Common myeloid progenitor, CD34-positive (primary cell): Measurements from ENCODE around the gene HTR1D.

Experiments used
- CTCF ChIA-PET: fragments of 350-600 bp; sonication (Branson Sonifier 250); formaldehyde crosslinking; loops from one replicate; lab custom pipeline; 2021; ENCODE audit warnings: antibody characterized with exemption; lab: Charles Lee
- POLR2A ChIA-PET: fragments of 350-600 bp; sonication (Branson Sonifier 250); formaldehyde crosslinking; loops from one replicate; lab custom pipeline; 2021; ENCODE audit warnings: antibody characterized with exemption; lab: Charles Lee
- DNase-seq, 3 donors: peaks; one replicate each; pipeline versions ENCODE4 v3.0.0 to v3.0.0-alpha.2; 2013
- H3K27ac ChIP-seq, 2 experiments: 1 replicate in 1 of 2; 2 replicates in 1 of 2; pipeline ENCODE4 v1.7.0; 2013; ENCODE audit warnings: inconsistent platforms in 2 of 2, low read length in 2 of 2, mild to moderate bottlenecking in 2 of 2, low read depth in 1 of 2, moderate library complexity in 1 of 2; ENCODE audit not compliant: severe bottlenecking in 2 of 2, insufficient read depth in 1 of 2, poor library complexity in 1 of 2
- H3K27me3 ChIP-seq, 5 experiments: replicated peaks in 2 of 5; 1 replicate in 3 of 5; 2 replicates in 2 of 5; pipeline versions ENCODE4 v1.6.1 to v1.7.0; 2013; ENCODE audit warnings: low read length in 4 of 5, mild to moderate bottlenecking in 2 of 5, moderate library complexity in 2 of 5, inconsistent platforms in 1 of 5; ENCODE audit not compliant: insufficient read depth in 5 of 5, control insufficient read depth in 4 of 5
- H3K36me3 ChIP-seq, 4 experiments: 1 replicate in 2 of 4; 2 replicates in 2 of 4; pipeline versions ENCODE4 v1.6.1 to v1.7.0; 2013; ENCODE audit warnings: low read length in 3 of 4, control low read depth in 1 of 4, mild to moderate bottlenecking in 1 of 4; ENCODE audit not compliant: control insufficient read depth in 4 of 4, insufficient read depth in 4 of 4
- H3K4me1 ChIP-seq, 4 experiments: 1 replicate in 3 of 4; 2 replicates in 1 of 4; pipeline versions ENCODE4 v1.6.1 to v1.7.1; 2013; ENCODE audit warnings: low read length in 3 of 4, mild to moderate bottlenecking in 3 of 4, control low read depth in 1 of 4, inconsistent platforms in 1 of 4, moderate library complexity in 1 of 4; ENCODE audit not compliant: control insufficient read depth in 4 of 4, insufficient read depth in 4 of 4; ENCODE audit errors: control extremely low read depth in 1 of 4
- H3K4me3 ChIP-seq, 7 experiments: 1 replicate in 4 of 7; 2 replicates in 3 of 7; pipeline versions ENCODE4 v1.5.1 to v1.7.0; 2013; ENCODE audit warnings: mild to moderate bottlenecking in 7 of 7, low read length in 6 of 7, moderate library complexity in 6 of 7, inconsistent platforms in 2 of 7, low read depth in 2 of 7, control low read depth in 1 of 7; ENCODE audit not compliant: insufficient read depth in 4 of 7, control insufficient read depth in 1 of 7; ENCODE audit errors: extremely low read depth in 1 of 7
- H3K9me3 ChIP-seq, 5 experiments: 1 replicate in 4 of 5; 2 replicates in 1 of 5; pipeline versions ENCODE4 v1.6.1 to v1.7.1; 2013; ENCODE audit warnings: low read length in 4 of 5, mild to moderate bottlenecking in 2 of 5, inconsistent platforms in 1 of 5, low read depth in 1 of 5, moderate library complexity in 1 of 5; ENCODE audit not compliant: control insufficient read depth in 4 of 5, insufficient read depth in 2 of 5; ENCODE audit errors: control extremely low read depth in 1 of 5
- WGBS: methylation state at CpG from one replicate; pipeline ENCODE4 v1.1.5; 2013; ENCODE audit not compliant: insufficient coverage; 5-methylcytosine and 5-hydroxymethylcytosine counted together

HTR1D gene

GRCh38 chr1:23178414-23178813 lies 38.9 kb downstream of the HTR1D start:
- H3K27ac ChIP-seq, result no peak overlapping the region
- H3K27me3 ChIP-seq, result no peaks in the 10 kb centered on the region
- DNase-seq, result peak in 1 of 3 donors; percentile 24
- H3K4me1 ChIP-seq, result peaks cover 0 to 26% (median 18%) of the 10 kb centered on the region in 4 experiments
- ChIA-PET CTCF (interaction anchor here (0.6 to 13.3 kb wide), 12 partner anchors 8 to 85 kb away, joined by 3 to 478 read pairs (median 4); no protein-coding TSS in a partner anchor), POLR2A (interaction anchor here (0.7 kb wide), 1 partner anchor 451 kb away, joined by 3 read pairs; no protein-coding TSS in a partner anchor)
- no peaks in the 10 kb centered on the region for H3K36me3 ChIP-seq
- no peaks in the 10 kb centered on the region for H3K9me3 ChIP-seq
- no peak overlapping the region for H3K4me3 ChIP-seq
- WGBS, result 94% methylated on average over 2 of the region's 6 CpGs

GRCh38 chr1:23177438-23178380 lies 39.6 kb downstream of the HTR1D start:
- H3K36me3 ChIP-seq, result no peaks in the 10 kb centered on the region
- ChIA-PET CTCF (interaction anchor here (0.6 to 13.3 kb wide), 14 partner anchors 8 to 84 kb away, joined by 3 to 478 read pairs (median 4); no protein-coding TSS in a partner anchor), POLR2A (interaction anchor here (0.7 kb wide), 2 partner anchors 79 to 1584 kb away, joined by 3 to 4 read pairs; no protein-coding TSS in a partner anchor)
- peak overlapping the region; percentile 50 to 85 (median 63) for H3K4me3 ChIP-seq
- WGBS, result under 1% methylated on average over 45 of the region's 62 CpGs
- no peaks in the 10 kb centered on the region for H3K9me3 ChIP-seq
- H3K27me3 ChIP-seq, result no peaks in the 10 kb centered on the region
- DNase-seq, result peak; percentile 71 to 89 (median 83)
- peak overlapping the region in 1 of 2 experiments; percentile 58 for H3K27ac ChIP-seq
- peaks cover 0 to 26% (median 18%) of the 10 kb centered on the region in 4 experiments for H3K4me1 ChIP-seq

- Histone ChIP-seq H3K4me3 (peak overlapping the region; percentile 50 to 85 (median 63)), H3K36me3 (no peaks in the 10 kb centered on the region), H3K27ac (no peak overlapping the region), H3K9me3 (no peaks in the 10 kb centered on the region), H3K4me1 (peaks cover 0 to 26% (median 18%) of the 10 kb centered on the region in 4 experiments), H3K27me3 (no peaks in the 10 kb centered on the region)
- no peak for DNase-seq
- 26% methylated on average over 7 of the region's 10 CpGs for WGBS
- ChIA-PET POLR2A (interaction anchor here (0.7 kb wide), 1 partner anchor 1583 kb away, joined by 3 read pairs; no protein-coding TSS in a partner anchor), CTCF (interaction anchor here (1.0 to 13.3 kb wide), 6 partner anchors 12 to 83 kb away, joined by 3 to 478 read pairs (median 4); no protein-coding TSS in a partner anchor)
Observed at GRCh38 chr1:23177031-23177430, 40.3 kb downstream of the HTR1D start.

- WGBS, result no CpG with 5 or more reads among the region's 1 CpG
Observed at GRCh38 chr1:23174426-23175110, 42.7 kb downstream of the HTR1D start.

GRCh38 chr1:23171181-23171755 lies 46.0 kb downstream of the HTR1D start:
- 80% methylated on average over 1 of the region's 4 CpGs for WGBS
- Histone ChIP-seq H3K27me3 (no peaks in the 10 kb centered on the region), H3K9me3 (no peaks in the 10 kb centered on the region), H3K4me3 (no peak overlapping the region), H3K36me3 (no peaks in the 10 kb centered on the region), H3K4me1 (peaks cover 6 to 37% (median 30%) of the 10 kb centered on the region in 4 experiments), H3K27ac (no peak overlapping the region)
- no peak for DNase-seq
- POLR2A ChIA-PET, result interaction anchor here (0.6 kb wide), 1 partner anchor 78 kb away, joined by 3 read pairs; no protein-coding TSS in a partner anchor
- CTCF ChIA-PET, result interaction anchor here (0.6 to 8.9 kb wide), 3 partner anchors 13 to 35 kb away, joined by 3 to 60 read pairs (median 3); no protein-coding TSS in a partner anchor

More at GRCh38 chr1:23174426-23175110, 42.7 kb downstream of the HTR1D start:
- Histone ChIP-seq H3K4me1 (peaks cover 0 to 45% (median 29%) of the 10 kb centered on the region in 4 experiments), H3K27me3 (no peaks in the 10 kb centered on the region), H3K4me3 (no peak overlapping the region), H3K27ac (no peak overlapping the region), H3K9me3 (no peaks in the 10 kb centered on the region), H3K36me3 (no peaks in the 10 kb centered on the region)
- POLR2A ChIA-PET, result no interaction called here
- peak in 2 of 3 donors; percentile 33 to 37 for DNase-seq
- CTCF ChIA-PET, result interaction anchor here (1.0 to 8.9 kb wide), 4 partner anchors 9 to 75 kb away, joined by 3 to 60 read pairs (median 6); no protein-coding TSS in a partner anchor

- WGBS, result 0% methylated on average over 4 of the region's 5 CpGs
- ChIA-PET POLR2A (interaction anchor here (0.6 to 1.9 kb wide), 2 partner anchors 55 to 70 kb away, joined by 3 to 7 read pairs; no protein-coding TSS in a partner anchor), CTCF (interaction anchor here (0.6 to 8.9 kb wide), 7 partner anchors 9 to 114 kb away, joined by 3 to 60 read pairs (median 6); no protein-coding TSS in a partner anchor)
- peak overlapping the region; percentile 34 to 83 for H3K27ac ChIP-seq
- H3K4me3 ChIP-seq, result peak overlapping the region in 6 of 7 experiments; percentile 20 to 93 (median 76)
- H3K27me3 ChIP-seq, result no peaks in the 10 kb centered on the region
- peaks cover 6 to 37% (median 30%) of the 10 kb centered on the region in 4 experiments for H3K4me1 ChIP-seq
- DNase-seq, result peak; percentile 84 to 99 (median 98)
- H3K9me3 ChIP-seq, result no peaks in the 10 kb centered on the region
- no peaks in the 10 kb centered on the region for H3K36me3 ChIP-seq
Observed at GRCh38 chr1:23169727-23170335, 47.5 kb downstream of the HTR1D start.
